ENCODE measurements around the gene SKOR2.

The SKOR2 gene

DNA sequence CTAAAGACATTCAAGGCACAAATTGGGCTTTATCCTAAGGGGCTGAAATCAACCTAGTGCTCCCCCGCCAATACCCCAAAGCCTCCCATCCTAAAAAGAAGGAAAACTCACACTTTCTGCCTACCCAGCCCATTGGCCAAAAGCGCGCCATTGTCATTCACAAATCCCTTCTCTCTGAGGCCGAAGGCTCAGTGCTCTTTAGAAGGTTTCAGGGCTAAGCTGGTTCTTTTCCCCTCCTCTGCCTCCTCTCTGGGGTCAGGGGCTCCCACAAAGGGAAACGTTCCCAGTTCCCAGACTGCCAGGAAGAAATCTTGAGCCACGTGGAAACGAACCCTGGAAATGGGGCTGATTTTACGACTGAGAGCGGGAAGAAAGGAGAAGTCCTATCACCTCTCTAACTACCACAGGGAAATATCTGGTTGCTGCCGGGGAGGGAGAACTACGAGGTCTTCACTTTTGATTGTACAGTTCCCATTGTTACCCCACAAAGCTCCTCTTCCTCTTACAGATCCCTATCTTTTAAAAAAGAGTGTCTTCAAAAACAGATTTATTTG, 1.7 kb upstream of the SKOR2 start:
- DNase-seq (ENCODE audit: extremely low read depth, insufficient read length) = no peak
- H3K27me3 ChIP-seq (replicated peaks; ENCODE audit: control insufficient read depth, insufficient read depth, low read length) = no peaks in the 10 kb centered on the region; the same call in 1 of the 2 replicates
- no peak overlapping the region for H3K4me3 ChIP-seq (replicated peaks; ENCODE audit: low read depth, low read length)
- TF ChIP-seq, protein P1, sequence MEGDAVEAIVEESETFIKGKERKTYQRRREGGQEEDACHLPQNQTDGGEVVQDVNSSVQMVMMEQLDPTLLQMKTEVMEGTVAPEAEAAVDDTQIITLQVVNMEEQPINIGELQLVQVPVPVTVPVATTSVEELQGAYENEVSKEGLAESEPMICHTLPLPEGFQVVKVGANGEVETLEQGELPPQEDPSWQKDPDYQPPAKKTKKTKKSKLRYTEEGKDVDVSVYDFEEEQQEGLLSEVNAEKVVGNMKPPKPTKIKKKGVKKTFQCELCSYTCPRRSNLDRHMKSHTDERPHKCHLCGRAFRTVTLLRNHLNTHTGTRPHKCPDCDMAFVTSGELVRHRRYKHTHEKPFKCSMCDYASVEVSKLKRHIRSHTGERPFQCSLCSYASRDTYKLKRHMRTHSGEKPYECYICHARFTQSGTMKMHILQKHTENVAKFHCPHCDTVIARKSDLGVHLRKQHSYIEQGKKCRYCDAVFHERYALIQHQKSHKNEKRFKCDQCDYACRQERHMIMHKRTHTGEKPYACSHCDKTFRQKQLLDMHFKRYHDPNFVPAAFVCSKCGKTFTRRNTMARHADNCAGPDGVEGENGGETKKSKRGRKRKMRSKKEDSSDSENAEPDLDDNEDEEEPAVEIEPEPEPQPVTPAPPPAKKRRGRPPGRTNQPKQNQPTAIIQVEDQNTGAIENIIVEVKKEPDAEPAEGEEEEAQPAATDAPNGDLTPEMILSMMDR (IDR thresholded peaks at IDR 0.05; ENCODE audit: insufficient read depth, low read length, poor library complexity, severe bottlenecking) = no peak
- no peaks in the 10 kb centered on the region for H3K36me3 ChIP-seq (ENCODE audit: control insufficient read depth, insufficient read depth, low read length)

DNA sequence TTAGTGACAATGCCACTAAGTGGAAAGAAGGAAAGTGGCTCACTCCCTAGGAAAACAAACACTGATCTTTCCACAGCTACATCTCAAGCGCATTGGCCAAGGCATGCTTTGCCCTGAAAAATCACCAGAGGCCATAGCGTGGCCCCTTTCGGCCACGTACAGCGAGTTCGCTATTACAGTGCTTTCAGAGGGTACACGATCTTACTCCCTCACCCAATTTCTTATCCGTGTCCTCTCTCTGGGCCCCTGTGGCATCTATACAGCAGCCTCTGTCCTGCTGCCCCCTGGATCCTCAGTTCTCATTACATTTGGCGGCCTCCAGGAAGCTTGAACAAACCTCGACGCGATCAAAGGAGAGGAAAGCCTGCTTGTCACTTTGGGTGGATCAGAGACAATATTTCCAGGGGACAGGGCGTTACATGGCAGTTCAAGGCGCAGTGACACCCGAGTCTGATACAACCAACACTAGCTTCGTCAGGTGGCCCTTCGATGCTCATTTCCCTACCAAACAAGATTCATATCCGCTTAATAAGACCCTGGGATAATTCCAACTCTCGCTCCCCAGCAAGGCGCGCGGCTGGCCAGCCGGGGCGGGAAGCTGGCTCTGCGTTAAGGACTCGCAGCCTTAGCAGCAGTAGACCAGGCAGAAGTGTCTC, 941 bp downstream of the SKOR2 start:
- no peak for DNase-seq (ENCODE audit: extremely low read depth, insufficient read length)
- H3K27me3 ChIP-seq (replicated peaks; ENCODE audit: control insufficient read depth, insufficient read depth, low read length) = no peaks in the 10 kb centered on the region; the same call in 1 of the 2 replicates
- no peak overlapping the region for H3K4me3 ChIP-seq (replicated peaks; ENCODE audit: low read depth, low read length)
- H3K36me3 ChIP-seq (ENCODE audit: control insufficient read depth, insufficient read depth, low read length) = no peaks in the 10 kb centered on the region
- TF ChIP-seq, protein P1 (IDR thresholded peaks at IDR 0.05; ENCODE audit: insufficient read depth, low read length, poor library complexity, severe bottlenecking) = no peak

DNA sequence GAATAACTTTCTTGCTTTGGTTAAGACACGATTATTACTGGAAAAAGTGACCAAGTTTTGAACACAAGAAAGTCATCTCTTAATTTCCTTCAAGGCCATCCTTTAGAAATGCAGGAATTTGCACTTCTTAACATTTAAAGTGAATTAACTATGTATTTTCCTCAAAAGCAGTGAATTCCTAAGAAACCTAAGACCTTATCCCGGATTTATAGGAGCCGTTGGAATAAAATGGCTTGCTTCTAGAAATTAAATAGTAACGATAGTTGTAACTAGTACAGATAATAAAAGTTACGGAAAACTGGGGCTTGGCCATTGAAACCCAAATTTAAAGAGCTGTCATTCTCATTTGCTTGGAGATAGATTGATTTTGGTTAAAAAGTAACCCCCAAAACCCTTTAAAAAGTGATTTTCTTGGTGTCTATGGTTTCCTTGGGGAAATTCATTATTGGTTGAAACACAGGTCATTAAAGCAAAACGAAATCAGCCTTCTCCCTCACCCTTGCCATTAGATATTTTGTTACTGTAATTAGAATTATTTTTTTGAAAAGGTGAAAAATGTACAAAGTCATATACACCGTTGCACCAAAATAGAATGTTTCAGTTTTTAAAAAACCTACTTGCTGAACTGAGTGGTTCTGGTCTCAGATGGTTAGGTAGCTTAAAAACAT, 2.0 kb downstream of the SKOR2 start:
- TF ChIP-seq, protein P1 (IDR thresholded peaks at IDR 0.05; ENCODE audit: insufficient read depth, low read length, poor library complexity, severe bottlenecking) = no peak
- no peaks in the 10 kb centered on the region for H3K36me3 ChIP-seq (ENCODE audit: control insufficient read depth, insufficient read depth, low read length)
- H3K27me3 ChIP-seq (replicated peaks; ENCODE audit: control insufficient read depth, insufficient read depth, low read length) = no peaks in the 10 kb centered on the region; the same call in 1 of the 2 replicates
- no peak overlapping the region for H3K4me3 ChIP-seq (replicated peaks; ENCODE audit: low read depth, low read length)
- no peak for DNase-seq (ENCODE audit: extremely low read depth, insufficient read length)

- DNase-seq (ENCODE audit: extremely low read depth, insufficient read length) = no peak
- H3K36me3 ChIP-seq (ENCODE audit: control insufficient read depth, insufficient read depth, low read length) = no peaks in the 10 kb centered on the region
- TF ChIP-seq, protein P1 (IDR thresholded peaks at IDR 0.05; ENCODE audit: insufficient read depth, low read length, poor library complexity, severe bottlenecking) = no peak
- no peak overlapping the region for H3K4me3 ChIP-seq (replicated peaks; ENCODE audit: low read depth, low read length)
- H3K27me3 ChIP-seq (replicated peaks; ENCODE audit: control insufficient read depth, insufficient read depth, low read length) = no peaks in the 10 kb centered on the region; the same call in none of the 2 replicates
Measured at GRCh38 chr18:47248604-47249313, 2.7 kb downstream of the SKOR2 start.

DNA sequence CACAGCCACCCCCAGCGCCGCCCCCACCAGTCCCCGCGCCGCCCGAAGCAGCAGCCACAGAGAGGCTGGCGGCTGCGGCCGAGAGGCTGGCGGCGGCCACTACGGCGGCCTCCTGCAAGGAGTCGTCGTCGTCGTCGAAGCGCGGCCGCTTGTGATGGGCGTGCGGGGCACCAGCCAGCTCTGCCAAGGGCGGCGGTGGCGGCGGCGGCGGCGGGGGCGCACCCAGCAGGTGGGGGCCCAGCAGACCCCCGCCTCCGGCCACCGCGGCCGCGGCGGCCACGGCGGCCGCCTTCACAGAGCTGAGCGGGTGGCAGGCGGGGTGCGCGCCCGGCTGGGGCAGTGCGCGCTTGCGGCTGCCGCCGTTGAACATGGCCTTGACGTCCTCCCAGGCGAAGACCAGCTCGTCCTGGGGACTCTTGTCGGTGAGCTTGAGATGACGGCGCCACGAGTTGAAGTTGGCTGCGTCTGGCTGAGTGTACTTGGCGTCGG, 3.3 kb downstream of the SKOR2 start:
- no peaks in the 10 kb centered on the region for H3K36me3 ChIP-seq (ENCODE audit: control insufficient read depth, insufficient read depth, low read length)
- TF ChIP-seq, protein P1 (IDR thresholded peaks at IDR 0.05; ENCODE audit: insufficient read depth, low read length, poor library complexity, severe bottlenecking) = no peak
- no peak for DNase-seq (ENCODE audit: extremely low read depth, insufficient read length)
- no peak overlapping the region for H3K4me3 ChIP-seq (replicated peaks; ENCODE audit: low read depth, low read length)
- H3K27me3 ChIP-seq (replicated peaks; ENCODE audit: control insufficient read depth, insufficient read depth, low read length) = no peaks in the 10 kb centered on the region; the same call in none of the 2 replicates
